HT-29 (cell line): ENCODE results near the gene KLC1. TPM values are rescaled to one million over a fixed set of nuclear protein-coding genes. Genes with fewer than 3 reads are reported as not detected.

Experiments used
- DNase-seq: peaks from one replicate; pipeline ENCODE4 v3.0.0-alpha.2; 2015; ENCODE audit warnings: low spot score
- total RNA-seq: library from RNA; depleted of rRNA; stranded (reverse); fragments of >200 nt; shearing (Covaris generic); gene quantifications from 2 replicates; pipeline ENCODE4 v1.2.3, GENCODE V29; 2014

The KLC1 gene
- total RNA-seq, 1 experiment from 2014 or later, result 93.5 TPM

DNA sequence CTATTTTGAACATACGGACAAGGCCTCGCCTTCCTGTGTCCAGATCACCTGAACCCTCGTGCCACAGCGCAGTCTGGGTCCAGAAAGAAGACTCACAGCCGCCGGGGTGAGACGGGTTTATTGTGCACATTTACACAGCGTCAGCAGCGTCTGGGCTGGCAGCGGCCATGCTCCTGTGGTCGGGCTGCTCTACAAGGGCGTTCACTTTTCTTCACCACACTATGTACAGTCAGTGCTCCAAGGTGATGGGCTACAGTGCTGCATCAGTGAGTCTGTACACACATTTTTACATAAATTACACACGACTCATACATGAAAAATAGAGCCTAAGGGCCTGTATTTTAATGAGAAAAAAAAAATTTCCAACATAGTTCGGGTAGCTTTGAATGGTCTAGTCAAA, 104.6 kb downstream of the KLC1 start:
- no peak for DNase-seq

DNA sequence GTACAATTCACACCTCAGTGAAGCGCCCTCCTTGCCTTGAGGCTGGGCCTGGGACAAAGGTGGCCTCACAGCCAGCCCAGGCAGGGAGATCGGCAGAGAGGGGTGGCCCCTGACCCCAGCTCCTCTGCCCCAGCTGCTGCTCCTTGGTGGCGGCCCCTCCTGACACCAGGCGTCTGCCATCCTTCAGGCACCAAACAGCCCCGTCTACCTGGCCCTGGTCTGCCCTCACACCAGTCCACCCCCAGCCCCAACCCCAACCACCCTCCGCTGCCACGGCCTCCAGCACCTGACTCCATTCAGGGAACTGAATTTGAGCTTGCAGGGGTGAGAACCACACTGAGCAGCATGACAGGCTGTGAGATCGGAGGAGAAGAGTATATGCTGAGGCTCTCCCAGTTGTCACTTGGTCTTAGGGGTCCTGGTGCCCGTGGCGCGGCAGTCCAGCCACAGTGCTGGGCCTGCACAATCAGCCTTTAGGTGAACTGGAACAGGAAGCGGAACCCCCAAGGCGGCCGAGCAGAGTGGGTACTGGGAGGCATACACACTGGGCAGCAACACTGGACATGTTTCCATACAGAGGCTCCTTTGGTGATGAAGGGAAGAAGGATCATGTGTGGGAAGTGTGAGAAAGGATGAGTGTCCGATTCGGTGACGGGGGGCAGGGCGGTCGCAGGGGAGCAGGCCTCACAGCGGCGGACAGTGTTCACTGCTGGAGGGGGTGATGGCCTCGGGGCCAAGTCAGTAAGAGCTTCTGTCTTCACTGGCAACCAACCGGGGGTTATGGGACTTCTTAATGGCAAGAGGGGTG, 105.3 kb downstream of the KLC1 start:
- DNase-seq, result no peak

DNA sequence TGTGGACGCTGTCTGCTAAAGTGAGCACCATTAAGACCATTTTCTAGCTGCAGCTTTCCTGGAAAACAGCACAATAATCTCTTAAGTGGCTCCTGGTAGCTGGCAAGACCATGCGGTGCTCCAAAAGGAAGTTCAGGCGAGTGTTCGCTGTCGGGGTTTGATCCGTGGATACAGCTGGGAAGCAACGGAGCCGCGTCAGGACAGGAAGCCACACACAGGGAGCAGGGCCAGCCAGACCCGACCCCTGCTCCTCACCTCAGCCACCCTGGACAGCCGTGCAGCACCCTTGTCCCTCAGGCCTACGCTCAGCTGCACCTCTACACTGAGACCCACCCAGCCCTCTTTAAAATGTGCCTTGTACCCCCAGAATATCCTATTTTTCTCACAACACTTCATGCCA, 106.0 kb downstream of the KLC1 start:
- DNase-seq, result no peak

DNA sequence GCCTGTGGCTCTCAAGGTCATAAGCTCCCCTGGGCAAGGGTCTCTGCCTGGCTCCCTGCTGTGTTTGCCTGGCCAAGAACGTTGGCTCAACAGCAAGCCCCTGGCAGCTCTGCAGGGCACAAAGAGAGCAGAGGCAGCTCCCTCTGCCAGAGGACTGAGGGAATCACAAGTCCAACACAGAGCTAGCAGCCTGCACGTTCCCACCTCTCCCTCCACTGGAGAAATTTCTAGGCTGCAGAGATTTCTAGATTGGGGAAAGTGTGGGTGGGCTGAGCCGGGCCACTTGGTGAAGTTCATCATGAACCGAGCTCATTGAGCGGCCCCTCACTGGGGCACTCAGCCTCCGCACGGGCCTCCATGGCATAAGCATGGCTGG, 106.4 kb downstream of the KLC1 start:
- no peak for DNase-seq

DNA sequence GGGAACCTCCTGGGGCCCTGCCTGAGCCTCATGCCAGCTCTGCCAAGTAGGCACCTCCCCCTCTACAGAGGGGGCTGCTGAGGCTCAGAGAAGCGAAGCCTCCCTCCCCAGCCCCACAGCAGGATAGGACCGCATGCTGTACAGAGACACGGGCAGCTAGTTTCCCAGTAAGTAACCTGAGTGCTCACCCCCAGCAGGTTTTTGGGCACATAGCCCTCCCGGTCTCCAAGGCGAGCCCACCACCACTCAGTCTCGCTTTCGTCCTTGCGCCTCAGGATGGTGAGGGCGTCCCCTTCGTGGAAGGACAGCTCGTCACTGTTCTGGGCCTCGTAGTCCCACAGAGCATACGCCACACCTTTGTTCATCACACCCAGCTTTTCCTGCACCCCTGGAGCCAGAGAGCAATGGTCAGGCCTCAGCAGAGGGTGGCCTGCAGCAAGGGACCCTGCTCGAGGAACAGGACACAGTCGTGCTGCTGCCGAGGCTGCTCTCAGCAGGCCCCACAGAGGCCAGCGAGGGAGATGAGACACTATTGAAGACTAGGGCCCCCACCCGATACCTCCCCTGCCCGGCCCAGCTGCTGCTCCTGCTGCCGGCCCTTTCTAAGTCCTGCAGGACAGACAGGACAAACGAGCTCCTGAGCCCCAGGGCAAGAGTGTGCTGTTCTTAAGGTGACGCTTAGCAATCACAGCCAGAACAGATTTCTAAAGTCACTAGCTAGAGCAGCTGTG, 107.0 kb downstream of the KLC1 start:
- no peak for DNase-seq

DNA sequence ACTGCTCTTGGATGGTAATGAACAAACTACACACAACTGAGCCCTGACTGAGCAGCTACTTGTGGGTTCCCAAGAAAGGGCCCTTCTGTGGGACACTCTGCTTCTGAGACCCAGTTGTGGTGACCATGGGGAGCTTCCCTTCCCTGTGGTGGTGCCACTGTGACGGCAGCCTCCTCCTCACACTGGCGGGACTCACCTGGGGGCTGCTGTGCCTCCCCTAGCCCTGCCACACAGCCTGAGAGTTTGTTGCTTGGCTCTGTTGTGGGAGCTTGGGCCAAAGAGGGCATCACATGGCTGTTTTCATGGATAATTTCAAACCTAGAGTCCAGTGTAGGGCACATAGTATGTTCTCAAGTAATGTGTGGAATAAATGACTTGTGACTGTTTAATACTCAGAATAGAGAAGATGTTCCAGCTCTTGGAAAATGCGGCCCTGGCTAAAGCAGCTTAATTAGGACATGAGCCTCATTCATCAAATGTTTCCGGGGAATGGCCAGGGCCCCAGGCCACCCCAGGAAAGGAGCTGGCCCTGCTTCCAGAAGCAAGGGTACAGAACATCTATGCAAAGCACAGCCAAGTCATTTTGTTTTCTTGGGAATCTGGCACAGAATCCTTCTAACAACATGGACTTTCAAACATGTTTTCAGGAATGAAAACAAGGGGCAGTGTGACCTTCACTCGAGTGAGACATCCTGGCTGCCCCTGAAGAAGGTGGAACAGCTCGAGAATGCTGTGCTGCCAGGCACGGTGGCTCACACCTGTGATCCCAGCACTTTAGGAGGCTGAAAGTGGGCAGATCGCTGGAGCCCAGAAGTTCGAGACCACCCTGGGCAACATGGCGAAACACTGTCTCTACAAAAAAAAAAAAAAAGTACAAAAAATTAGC, 107.8 kb downstream of the KLC1 start:
- DNase-seq, result no peak

DNA sequence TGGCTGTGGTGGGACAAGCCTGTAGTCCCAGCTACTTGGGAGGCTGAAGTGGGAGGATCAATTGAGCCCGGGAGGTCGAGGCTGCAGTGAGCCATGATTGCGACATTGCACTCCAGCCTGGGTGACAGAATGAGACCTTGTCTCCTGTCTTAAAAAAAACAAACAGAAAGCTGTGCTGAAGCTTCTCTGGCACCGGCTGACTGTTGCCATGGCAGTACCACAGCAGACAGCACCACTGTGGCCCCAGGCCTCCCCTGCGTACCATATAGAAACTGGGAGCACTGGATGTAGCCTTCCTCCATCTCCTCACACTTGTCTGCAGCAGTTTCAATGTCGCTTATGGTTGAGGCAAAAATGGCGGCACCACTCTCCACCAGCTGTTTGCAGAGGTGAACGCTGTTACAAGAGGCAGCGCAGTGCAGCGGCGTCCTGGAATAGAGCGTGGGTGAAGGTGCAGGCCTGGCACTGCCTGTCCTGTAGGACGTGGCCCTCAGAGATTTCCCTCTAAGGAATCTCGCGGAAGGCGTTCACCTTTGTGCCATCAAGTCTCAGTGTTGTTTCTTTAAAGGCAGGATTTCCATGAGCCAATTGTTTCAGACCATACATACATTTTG, 108.5 kb downstream of the KLC1 start:
- no peak for DNase-seq

DNA sequence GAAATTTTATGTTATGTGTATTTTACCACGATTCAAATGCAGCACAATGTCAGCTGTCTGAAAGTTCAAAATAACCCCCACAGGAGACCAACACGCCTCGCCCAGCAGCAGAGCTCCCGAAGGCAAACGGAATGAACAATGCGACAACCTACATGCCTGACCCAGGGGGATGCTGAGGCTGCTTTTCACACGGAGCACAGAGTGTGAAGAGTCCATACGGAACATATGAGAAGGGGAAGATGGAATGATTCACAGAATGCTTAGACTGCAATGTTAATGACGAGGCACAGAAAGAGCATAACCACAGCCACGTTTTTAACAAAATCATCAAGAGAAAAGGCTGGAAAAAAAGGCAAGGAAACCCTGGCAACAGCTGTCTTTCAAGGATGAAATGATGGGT, 109.2 kb downstream of the KLC1 start:
- no peak for DNase-seq

DNA sequence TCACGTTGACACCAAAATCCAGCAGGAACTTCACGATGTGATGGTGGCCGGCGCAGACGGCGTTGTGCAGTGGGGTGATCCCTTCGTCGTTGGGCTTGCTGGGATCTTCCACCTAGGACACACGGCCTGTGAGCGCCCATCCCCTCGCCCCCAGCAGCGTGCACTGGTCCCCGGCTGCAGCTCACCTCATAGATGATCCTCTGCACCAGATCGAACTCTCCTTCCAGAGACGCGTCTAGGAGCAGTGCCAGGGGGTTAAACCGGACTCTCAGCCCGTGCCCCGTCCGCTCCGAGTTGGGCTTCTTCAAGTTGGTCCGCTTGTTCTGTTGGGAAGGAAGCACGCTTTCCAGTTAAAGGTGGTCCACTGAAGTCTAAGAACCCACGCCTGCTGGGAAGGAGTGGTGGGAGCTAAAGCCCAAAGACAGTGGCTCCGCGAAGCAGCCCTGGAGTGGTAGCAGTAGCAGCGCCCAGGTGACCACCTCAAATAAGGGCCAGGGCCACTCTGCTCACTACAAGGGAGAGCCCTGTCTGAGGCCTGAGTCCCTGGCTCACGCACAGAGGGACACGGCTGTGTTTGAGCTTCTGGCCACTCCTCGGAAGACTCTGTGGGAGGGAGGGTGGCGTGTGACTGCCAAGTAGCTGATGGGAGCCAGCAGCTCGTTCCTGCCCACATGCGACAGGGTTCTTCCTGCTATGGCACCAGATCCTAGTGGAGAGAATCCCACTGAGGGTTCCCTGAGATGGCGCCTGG, 109.9 kb downstream of the KLC1 start:
- DNase-seq, result no peak

DNA sequence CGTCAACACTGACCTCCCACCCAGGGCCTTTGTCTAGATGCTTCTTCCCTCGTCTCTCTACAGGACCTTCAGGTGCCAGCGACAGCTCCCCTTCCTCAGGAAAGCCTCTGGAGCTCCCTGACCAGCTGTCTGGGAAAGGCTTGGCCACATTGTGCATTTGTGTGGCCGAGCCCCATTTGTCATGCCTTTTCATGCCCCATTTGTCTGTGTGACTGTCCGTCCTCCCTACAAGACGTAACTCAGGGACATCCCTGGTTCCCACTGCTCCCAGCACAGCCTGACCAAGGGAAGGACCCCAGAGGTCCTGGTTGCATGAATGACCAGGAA, 110.4 kb downstream of the KLC1 start:
- no peak for DNase-seq

DNA sequence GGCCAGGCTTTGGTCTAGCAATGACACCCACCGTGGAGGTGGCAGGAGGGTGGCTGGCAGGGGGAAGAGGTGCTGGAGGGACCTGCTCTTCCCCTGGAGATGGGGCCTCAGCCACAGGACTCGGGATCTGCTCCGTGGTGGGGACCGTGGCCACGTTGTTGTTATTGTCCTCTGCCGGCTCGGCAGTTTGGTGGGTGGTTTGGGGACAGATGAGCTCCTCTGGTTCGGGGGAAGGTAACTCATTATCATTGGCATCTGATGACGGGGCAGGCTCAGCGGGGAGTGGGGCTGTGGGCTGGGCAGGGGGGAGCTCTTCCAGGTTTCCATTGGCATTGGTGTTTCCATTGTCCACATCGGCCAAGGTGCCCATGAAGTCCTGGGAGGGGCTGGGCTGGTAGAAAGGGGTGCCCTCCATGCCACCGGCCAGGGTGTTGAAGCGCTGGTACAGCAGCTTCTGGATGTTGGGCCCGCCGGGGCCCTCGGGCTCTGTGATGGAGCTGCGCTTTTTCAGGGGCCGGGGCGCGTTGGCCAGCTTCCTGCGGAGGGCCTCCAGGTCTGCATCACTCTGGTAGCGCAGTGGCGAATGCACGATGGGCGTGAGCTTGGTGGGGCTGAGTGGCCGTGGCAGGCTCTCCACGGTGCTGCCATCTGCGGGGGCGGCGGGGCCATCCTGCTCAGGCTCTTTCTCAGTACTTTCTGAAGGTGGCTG, 110.9 kb downstream of the KLC1 start:
- no peak for DNase-seq

DNA sequence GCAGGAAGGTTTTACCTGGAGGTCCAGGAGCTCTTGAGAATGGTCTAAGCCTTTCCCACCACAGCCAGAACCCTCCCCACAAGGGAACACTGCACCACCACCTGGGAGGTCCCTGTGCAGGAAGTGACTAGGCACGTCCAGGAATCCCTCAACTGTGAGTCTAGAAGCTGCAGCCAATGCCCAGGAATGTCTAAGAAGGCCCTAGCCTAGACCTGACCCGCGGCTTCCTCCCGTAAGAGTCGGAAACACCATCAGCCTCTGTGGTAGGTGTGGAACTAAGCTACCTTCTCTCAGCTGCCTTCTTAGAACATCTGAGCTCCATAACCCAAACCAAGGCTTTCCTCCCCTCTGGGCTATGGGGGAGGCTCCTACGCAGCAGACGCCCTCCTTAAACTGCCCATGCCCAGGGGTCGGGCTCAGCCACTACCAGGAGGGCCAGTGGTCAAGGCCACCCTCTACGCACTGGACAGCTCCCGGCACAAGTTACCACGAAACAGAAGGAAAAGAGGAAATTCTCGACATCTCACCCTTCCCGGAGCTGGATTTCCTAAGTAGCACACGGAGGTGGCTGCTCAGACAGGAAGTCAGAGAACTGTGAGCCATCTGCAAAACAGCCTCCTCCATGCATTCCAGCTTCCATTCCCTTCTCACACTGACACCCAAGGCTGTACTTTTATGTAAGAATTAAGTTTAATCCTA, 112.1 kb downstream of the KLC1 start:
- DNase-seq, result no peak

DNA sequence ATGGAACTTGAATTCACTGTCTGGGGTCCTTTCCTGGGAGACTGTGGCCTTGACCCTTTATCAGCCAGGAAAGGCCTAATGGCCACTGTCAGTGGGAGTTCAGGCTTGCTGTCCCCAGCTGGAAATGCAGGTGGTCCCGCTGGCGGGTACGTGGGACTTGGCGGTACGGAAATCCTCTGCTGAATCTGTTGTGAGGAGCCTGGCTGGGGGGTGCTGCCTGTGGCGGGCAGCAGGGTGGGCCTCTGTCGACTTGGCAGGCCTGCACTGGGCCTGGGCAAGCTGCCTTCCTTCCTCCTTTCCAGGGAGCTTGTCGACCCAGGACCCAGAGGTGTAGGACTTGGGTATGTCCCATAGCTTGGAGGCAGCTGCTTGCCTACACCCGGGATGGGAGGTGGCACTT, 112.9 kb downstream of the KLC1 start:
- no peak for DNase-seq

DNA sequence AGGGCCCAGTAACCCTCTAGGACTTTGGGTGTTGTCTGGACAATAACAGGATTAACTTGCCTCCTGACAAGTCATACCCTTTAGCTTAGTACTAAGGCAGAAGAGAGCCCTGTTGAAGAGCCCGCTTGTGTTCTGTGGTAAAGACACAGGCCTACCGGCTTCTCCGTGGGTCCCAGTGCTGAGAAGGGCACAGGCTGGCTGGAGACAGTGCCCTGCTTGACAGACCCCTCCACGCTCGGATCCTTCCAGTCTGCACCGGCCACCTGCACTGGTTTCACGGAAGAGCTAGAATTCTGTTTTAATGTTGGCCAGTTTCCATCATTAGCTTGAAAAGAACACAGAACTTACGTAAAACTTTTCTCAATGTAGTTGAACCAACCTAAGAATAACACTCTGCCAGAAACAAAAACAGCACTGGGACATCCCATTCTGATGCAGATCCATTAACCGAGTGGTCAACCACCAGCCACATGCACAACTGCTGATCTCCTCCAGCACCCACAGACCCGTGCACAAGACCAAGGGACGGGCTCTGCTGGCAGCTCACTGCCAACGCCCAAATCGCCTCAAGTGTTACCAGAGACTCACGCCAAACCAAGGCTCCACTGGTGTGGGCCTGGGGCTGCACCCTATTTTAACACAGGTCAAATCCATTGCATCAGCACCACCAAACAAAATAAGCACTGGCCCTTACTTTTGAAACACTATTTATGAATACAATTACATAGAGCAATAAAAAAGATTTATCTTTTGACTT, 113.7 kb downstream of the KLC1 start:
- DNase-seq, result no peak

DNA sequence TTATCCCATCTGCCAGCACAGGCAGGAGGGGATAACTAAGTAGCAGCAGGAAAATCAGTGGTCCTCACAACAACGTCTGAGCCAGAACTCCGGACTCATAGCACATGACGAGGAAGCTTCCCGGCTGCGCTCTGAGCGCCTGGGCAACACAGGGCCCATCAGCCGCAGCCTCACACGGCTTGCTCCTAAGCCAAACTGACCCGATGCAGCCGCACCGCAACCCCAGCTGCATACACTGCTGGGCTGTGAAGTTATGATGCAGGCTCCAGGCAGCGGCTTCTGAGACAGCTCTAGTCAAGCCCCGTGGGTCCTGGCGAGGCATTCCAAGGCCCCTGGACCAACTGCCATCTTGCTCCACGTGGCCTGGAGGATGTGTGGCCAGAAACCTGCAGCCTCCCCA, 114.7 kb downstream of the KLC1 start:
- DNase-seq, result no peak

DNA sequence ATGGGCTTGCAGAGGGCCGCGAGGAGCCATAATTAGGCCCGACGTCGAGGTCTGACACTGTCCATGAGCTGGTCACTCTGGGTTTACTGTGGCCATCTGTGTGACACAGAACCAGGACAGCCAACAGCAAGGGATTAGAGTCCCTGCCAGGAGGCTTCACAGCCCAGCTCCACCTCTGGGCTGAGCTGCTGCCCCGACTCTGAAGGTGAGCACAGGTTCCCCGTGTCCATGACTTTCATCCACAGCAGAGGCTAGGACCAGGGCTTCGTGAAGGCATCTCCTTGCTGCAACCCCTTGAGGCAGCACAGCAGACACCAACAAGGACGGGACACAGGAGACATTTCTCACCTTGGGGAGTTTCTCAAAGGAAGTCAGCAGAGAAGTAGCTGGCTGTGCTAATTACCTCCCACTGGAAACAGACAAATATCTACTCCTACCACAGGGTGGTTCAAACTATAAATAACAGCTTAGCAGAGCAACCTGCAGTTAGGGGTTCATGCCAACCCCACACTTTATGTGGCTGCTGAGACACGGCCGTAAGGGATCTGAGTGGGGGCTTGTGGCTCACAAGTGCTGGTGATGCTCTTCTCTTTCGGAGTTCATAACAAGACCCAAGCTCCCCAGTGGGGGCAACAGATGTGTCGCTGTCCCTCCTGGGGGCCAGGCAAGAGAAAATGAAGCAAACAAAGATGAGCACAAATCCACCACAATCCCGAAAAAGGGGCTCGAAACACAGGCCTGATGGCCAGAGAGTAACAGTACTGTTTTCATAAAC, 115.8 kb downstream of the KLC1 start:
- no peak for DNase-seq

DNA sequence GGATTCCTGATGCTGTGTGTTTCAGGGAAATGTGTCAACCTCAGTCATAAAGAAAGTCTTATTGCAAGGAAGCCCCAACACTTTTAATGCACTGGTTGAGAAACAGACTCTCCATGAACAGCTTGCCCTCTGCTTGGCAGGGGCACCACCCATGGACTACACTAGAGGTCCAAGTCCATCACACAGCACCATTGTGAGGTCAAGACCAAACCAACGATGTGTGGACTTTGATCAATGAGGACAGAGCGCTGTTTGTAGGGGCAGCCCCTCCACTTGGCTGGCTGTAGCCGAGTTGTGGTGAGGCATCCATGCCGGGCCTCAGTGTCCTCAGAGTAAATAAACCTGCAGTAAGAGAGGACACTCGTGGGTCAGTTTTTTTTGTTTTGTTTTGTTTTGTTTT, 116.4 kb downstream of the KLC1 start:
- no peak for DNase-seq

DNA sequence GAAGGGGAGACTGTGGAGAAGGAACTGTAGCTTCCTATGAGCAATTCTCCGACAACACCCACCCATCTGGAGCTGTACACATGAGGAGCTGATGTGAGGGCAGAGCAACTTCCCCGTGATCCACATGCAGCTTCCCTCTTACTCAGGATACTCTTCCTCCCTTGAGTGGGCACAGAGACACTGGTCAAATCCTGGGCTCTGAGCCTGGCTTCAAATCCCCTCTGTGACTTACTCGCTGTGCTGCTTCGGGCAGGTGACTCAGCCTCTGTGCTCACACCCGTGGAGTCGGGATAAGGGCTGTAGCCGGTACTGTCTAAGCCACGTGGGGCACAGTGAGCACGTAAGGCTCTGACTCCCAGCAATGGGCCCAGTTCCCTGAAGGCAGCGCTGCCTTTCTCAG, 117.7 kb downstream of the KLC1 start:
- no peak for DNase-seq

DNA sequence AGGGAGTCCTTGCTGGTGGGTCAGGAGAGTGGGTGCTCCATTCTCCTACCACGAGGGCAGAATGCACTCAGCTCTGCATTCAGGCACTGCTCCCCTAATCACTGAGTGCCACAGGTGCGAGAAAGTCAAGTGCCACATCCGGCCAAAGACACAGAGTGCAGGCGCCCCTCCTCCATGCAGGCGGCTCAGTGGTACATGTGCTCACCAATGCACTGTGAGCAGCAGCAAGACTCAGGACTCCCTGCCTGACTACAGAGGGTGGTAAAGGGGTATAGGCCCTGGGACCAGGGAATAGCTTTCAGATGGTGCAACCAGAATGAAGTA, 119.5 kb downstream of the KLC1 start:
- DNase-seq, result no peak
